Posterior vena cava (tissue), 2 donors: Measurements from ENCODE around the gene PEDS1. TPM values are rescaled to one million over a fixed set of nuclear protein-coding genes. Genes with fewer than 3 reads are reported as not detected.
"Not testable (repeated sequence)": the region's sequence is repeated elsewhere in the genome, so short reads cannot be mapped to it uniquely, and the experiment has no call there.

Experiments
- DNase-seq: peaks from one replicate; pipeline ENCODE4 v3.0.0-alpha.2; 2020; ENCODE audit warnings: low spot score
- intact Hi-C, 2 donors: fragments of 100-400 bp; cut with DNase I; formaldehyde crosslinking; loops; one replicate each; pipeline versions ENCODE4 v1.14.1 to v1.14.2; 2022 to 2023
- total RNA-seq, 2 donors: library from RNA; stranded (reverse); fragmentation: NEBNext Ultra II Directional; extraction: Animal tissue kit (Norgen Biotek cat#: 25700); gene quantifications; one replicate each; pipeline ENCODE4 v1.2.1, GENCODE V29; 2021
- donor health status: DM: yes; HTN: yes; CAD: no.
- donor health status: DM: yes; HTN: yes; CAD: no.

Gene PEDS1
- total RNA-seq, 2 donors from 2014 or later, result 31.5 to 35.5 TPM

- intact Hi-C loops, result loop anchor here (5.0 to 10.0 kb wide), 4 partner anchors 92 to 190 kb away; no protein-coding TSS in a partner anchor
- peak; percentile 96 for DNase-seq
Measured at GRCh38 chr20:50192364-50193198, 39.1 kb upstream of the PEDS1 start.

DNA sequence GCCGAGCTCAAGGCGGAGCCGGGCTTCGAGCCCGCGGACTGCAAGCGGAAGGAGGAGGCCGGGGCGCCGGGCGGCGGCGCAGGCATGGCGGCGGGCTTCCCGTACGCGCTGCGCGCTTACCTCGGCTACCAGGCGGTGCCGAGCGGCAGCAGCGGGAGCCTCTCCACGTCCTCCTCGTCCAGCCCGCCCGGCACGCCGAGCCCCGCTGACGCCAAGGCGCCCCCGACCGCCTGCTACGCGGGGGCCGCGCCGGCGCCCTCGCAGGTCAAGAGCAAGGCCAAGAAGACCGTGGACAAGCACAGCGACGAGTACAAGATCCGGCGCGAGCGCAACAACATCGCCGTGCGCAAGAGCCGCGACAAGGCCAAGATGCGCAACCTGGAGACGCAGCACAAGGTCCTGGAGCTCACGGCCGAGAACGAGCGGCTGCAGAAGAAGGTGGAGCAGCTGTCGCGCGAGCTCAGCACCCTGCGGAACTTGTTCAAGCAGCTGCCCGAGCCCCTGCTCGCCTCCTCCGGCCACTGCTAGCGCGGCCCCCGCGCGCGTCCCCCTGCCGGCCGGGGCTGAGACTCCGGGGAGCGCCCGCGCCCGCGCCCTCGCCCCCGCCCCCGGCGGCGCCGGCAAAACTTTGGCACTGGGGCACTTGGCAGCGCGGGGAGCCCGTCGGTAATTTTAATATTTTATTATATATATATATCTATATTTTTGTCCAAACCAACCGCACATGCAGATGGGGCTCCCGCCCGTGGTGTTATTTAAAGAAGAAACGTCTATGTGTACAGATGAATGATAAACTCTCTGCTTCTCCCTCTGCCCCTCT is 38.2 kb upstream of the PEDS1 start:
- peak; percentile 88 for DNase-seq
- intact Hi-C loops, result loop anchor here (1.0 to 10.0 kb wide), 5 partner anchors 93 to 191 kb away; no protein-coding TSS in a partner anchor

- intact Hi-C loops, result loop anchor here (1.0 to 10.0 kb wide), 5 partner anchors 94 to 191 kb away; no protein-coding TSS in a partner anchor
- DNase-seq, result peak; percentile 93
Measured at GRCh38 chr20:50191065-50191543, 37.6 kb upstream of the PEDS1 start.

- DNase-seq, result peak; percentile 98
- intact Hi-C loops, result loop anchor here (1.0 to 10.0 kb wide), 6 partner anchors 94 to 272 kb away; no protein-coding TSS in a partner anchor
Measured at GRCh38 chr20:50190251-50191064, 36.9 kb upstream of the PEDS1 start, which contains the start of gene CEBPB. CEBPB (plus strand) TSS chr20:50190830; CDS start chr20:50191034, 204 bp downstream.

DNA sequence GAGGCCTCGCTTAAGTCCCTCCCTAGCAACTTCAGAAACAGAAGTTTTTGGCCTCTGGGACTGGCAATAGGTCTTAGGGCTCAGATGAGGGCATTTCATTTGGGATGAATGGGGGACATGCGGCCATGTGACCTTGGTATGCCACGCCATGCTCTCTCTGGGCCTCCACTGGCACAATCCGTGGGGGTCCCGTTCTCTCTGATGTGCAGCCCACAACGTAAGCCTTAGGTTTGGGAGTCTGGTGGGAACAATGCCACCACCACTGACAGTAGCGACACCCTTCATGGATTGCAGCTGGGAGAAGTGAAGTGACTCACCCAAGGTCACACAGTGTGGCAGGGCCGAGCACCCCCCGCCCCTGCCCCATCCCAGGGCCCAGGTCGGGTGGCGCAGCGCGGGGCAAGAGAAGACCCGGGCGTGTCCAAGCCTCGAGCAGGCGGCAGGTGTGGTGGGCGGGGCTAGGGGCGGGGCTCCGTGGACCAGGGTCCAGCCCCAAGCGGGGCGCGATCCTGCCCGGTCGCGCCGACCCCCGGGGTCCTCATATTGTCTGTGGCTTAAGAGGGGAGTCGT is 36.2 kb upstream of the PEDS1 start:
- intact Hi-C loops, result loop anchor here (1.0 to 10.0 kb wide), 7 partner anchors 95 to 558 kb away; no protein-coding TSS in a partner anchor
- DNase-seq, result peak; percentile 85

DNA sequence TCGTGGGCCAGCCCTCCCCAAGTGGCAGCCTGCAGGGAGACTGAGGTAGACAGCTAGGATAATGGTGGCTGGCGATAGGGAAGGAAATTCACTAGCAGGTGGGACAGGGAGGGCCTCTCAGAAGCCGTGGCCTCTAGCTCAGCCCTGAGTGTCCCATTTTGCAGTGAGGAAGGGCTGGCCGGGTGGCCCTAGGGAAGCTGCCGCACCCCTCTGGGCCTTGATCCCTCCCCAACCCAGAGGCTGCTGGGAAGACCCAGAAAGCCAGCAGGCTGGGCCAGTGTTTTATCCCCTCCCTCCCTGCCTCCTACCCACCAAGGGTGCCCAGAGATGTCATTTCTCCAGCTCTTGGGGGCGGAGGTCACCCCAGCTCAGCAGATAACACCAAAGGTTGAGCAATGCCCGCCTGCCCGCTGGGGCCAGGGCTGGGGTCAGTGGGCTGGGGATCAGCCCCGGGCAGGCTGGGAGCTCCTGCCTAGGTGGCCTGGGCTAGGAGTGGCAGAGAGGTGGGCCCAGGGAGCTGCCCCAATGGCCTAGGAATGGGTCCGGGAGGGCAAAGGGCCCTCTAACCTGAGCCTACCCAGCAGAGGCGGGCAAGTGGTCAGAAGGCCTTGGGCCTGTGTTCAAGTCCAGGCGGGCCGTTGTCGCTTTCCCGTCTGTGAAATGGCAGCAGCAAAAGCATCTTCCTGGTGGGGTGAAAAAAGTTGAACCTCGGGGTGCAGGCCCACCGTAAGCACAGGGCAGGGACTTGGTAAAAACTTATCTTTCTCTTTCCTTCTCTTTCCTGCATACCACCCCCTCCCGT is 35.6 kb upstream of the PEDS1 start:
- DNase-seq, result no peak
- intact Hi-C loops, result loop anchor here (5.0 kb wide), 2 partner anchors 388 to 558 kb away; no protein-coding TSS in a partner anchor

DNA sequence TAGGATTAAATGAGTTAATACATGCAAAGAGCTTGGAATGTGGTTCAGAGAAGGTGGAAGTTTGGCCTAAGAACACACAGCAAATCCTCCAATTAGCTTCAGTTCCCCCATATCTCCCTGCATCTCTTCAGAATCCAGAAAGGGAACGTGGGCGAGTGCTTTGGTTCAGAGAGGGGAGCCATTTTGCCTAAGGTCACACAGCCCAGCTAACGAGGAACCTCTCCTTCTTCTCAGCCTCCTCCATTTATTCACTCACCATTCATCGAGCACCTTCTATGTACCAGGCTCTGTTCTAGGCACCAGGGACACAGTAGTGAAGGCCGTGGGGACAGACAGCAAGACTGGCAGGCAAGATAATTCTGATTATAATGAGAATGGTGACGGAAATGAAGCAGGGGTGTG is 34.8 kb upstream of the PEDS1 start:
- no peak for DNase-seq
- intact Hi-C loops, result loop anchor here (5.0 kb wide), 2 partner anchors 389 to 559 kb away; no protein-coding TSS in a partner anchor

DNA sequence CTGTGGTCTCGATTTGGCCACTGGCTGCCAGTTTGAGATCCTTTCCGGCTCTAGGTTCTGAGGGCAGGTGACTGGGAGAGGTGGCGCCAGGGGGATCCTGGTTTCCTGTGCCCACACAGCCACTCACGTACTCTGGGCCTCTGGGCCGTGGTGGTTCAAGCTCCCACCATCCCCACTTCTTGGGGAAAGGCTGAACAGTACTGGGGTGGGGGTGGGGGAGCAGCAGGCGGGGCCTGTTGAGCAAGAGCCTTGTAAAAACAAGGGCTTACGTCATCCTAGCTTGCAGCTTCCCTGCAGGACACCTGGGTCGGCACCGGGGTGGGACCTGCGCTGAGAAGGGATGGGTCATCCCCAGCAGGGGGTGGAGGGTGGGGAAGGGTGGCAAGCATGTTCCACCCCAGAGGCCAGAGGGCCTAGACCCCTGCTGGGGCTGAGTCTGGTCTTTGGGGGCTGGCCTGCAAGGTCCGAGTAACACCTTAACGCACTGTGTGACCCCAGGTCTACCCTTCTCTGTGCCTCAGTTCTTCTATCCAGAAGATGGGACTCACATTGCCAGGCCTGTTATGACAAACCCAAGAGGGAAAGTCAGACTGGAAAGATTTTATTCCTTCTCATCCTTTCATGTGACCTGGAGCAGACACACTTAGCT is 34.0 kb upstream of the PEDS1 start:
- intact Hi-C loops, result loop anchor here (2.0 to 5.0 kb wide), 4 partner anchors 273 to 560 kb away; no protein-coding TSS in a partner anchor
- DNase-seq, result no peak

- intact Hi-C loops, result loop anchor here (2.0 to 5.0 kb wide), 4 partner anchors 274 to 560 kb away; no protein-coding TSS in a partner anchor
- no peak for DNase-seq
Measured at GRCh38 chr20:50186987-50187402, 33.5 kb upstream of the PEDS1 start.

DNA sequence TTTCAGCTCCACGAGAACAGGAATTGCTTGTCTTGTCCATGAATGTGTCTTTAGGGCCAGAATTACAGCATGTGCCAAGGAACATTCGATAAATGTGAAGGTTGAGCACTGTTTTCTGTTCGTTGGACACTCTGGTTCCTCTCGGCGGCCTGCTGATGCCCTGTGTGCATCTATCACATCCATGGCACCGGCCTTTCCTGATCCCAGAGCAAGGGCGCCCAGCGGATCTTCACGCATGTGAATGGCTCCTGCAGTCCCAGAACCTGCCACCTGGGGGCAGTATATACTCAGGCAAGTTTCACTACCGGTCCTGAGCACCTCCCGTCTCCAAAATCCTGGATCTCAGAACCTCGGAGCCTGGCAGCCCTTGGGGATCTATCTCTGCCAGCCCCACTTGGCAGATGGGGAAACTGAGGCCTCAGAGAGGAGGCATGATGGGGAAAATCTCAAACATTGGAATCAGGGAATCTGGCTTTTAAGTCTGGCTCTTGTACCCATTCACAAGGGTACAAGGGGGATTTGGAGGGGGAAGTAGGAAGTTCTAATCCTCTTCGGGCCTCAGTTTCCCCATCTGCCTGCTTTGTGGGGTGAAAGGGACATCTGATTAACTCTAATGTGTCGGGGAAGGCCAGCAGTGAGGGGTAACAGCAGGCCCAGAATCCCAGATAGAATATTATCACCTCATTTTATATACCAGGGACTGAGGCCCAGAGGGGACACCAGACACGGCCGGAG is 32.8 kb upstream of the PEDS1 start:
- peak; percentile 97 for DNase-seq
- intact Hi-C loops, result loop anchor here (2.0 to 5.0 kb wide), 4 partner anchors 274 to 561 kb away; no protein-coding TSS in a partner anchor

- intact Hi-C loops, result loop anchor here (5.0 kb wide), 2 partner anchors 392 to 562 kb away; no protein-coding TSS in a partner anchor
- DNase-seq, result no peak
Measured at GRCh38 chr20:50185426-50185825, 31.9 kb upstream of the PEDS1 start.

- intact Hi-C loops, result no loop called here
- no peak for DNase-seq
Measured at GRCh38 chr20:50182346-50182745, 28.8 kb upstream of the PEDS1 start.

DNA sequence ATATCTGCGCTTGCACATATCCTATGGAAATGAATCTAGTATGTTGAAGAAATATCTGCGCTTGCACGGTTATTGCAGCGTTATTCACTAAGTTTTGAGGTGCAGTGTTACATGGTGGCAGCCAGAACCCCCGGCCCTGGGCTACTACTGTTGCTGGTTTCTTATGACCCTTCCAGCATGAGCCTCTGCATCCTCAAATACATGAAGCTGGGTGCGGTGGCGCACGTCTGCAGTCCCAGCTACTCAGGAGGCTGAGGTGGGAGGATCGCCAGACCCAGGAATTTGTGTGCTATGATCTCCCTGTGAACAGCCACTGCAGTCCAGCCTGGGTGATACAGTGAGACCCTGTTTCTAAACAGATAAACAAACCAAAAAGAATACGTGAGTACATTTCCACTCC is 27.8 kb upstream of the PEDS1 start:
- intact Hi-C loops, result no loop called here
- DNase-seq, result no peak

DNA sequence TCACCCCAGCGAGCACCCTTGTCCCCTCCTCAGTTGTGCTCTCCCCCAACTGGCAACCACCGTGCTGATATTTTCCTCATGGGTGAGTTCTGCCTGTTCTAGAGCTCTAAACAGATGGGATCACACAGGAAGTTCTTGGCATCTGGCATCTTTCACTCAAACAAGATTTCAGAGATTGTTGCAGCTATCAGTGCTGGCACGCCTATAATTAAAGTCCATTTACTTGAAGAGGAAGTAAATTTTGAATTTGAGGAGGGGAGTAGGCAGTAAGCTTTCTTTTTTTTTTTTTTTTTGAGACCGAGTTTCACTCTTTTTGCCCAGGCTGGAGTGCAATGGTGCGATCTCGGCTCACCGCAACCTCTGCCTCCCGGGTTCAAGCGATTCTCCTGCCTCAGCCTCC is 25.1 kb upstream of the PEDS1 start:
- intact Hi-C loops, result loop anchor here in 1 of 2 donors (10.0 kb wide), 1 partner anchor 194 kb away; the partner anchor contains the start of gene SNAI1
- not testable (repeated sequence) for DNase-seq

- no peak for DNase-seq
- intact Hi-C loops, result loop anchor here in 1 of 2 donors (10.0 kb wide), 1 partner anchor 191 kb away; the partner anchor contains the start of gene SNAI1
Measured at GRCh38 chr20:50175938-50176933, 22.7 kb upstream of the PEDS1 start.
